Measurements from ENCODE around the gene ATG16L2.

- TF ChIP-seq EZH2 (IDR thresholded peaks at IDR 0.05; ENCODE audit: low read length) = no peak
- no peak for TF ChIP-seq CTCF (optimal IDR thresholded peaks at IDR 0.05 in 1 of 3, IDR thresholded peaks at IDR 0.05 in 1 of 3, conservative IDR thresholded peaks at IDR 0.05 in 1 of 3; ENCODE audit: extremely low read depth in 1 of 3, insufficient read depth in 2 of 3, low read length in 3 of 3)
These were observed 43.4 kb upstream of the ATG16L2 start for GRCh38 chr11:72770799-72771198.

Data from keratinocyte (primary cell).